Activated CD4-positive, alpha-beta T cell treated with anti-CD3 and anti-CD28 coated beads for 24 hours (primary cell): ENCODE results near the gene SPTB.

ENCODE experiments used
- DNase-seq, 2 donors: peaks; one replicate each; pipeline ENCODE4 v3.0.0-alpha.2; 2020; ENCODE audit warnings: low read depth in 2 of 2

SPTB gene

DNA sequence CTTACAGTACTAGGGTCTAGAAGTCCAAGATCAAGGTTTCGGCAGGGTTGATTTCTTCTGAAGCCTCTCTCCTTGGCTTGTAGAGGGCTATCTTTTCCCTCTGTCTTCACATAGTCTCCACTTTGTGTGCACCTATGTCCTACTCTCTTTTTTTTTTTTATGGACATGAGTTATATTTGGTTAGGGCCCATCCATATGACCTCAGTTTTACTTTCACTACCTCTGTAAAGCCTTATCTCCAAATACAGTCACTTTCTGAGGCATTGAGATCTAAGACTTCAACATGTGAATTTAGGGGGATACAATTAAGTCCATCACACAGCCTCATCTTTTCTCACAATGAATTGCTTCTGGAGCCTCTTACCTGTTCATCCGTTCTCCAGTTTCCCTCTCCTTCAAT, 5.9 kb upstream of the SPTB start:
- DNase-seq = no peak

DNA sequence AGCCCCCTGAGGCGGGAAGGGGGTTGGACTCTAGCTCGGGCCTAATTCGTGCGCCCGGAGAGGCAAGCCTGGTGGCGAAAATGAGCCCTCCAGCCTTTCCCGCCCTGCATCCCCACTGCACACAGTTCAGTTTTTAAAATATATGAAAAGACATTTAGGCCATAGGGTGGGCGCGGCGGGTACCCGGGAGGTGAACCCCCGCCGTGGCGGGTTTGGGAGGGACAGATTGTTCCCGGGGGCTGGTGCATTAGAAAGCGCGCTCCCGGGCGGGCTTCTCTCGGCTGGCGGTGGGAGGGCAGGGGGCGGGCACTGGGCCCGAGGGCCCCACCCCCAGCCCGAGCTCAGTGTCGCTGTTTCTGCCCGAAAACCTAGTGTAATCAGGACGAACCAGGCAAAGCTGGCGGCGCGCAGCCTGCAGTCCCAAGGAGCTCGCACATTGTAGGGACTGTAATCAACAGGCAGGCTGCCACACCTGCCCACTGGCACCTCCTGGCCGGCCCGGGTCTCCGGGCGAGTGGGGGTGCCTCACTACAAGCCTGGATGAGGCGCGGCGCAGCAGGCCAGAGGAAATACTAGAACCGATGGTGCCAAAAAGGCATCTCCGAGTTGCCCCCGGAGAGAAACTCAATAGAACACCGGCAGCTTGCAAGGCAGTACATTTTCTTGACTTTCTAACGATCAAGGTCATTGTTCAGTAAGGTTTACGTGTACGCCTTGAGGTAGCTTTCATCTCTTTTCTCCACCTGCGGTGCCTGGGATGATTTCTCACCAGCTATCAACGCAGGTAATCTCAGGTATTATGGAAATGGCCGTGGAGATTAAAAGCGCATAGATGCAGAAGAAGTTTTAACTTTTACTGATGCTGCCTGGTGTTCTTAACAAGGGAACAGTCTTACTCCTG, 764 bp upstream of the SPTB start:
- DNase-seq = peak; percentile 36 to 39

GRCh38 chr14:64878837-64879634, 671 bp downstream of the SPTB start:
- peak in 1 of 2 donors; percentile 1 for DNase-seq

DNA sequence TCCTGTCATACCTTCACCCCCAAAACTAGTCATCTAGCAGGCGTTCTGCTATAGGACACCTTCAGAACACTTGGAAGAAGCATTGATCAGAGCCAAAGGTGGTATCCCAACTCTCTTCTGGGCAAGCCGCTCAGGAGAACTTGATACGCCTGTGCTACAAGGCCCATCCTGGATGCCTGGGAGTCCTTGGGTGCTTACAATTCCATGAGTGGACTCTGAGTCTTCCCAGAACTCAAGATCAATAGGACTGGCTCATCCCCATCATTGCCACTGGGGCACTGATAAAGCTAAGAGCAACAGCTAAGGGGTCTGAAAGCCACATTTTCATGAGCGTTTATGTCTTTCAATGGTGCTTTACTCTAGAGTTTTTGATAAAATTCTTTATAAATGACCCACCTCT, 1.9 kb downstream of the SPTB start:
- DNase-seq = no peak

DNA sequence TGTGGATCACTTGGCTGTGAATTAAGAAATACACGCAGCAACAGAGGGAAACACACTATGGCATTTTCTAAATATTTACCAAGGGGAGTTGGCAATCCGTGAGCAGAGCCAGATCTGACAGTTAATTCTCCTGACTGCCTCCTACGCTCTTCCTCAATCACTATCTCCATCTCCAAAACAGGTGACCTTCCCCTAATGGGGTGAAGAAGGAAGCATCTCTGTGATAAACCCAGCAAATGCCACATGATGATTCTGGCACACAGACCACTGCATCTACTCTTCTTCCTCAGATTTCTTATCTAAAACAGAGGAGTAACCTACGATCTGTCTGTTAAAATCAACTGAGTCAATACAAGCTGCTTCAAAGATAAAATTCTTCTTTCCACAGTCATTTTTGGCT, 4.4 kb downstream of the SPTB start:
- no peak for DNase-seq

GRCh38 chr14:64873506-64874219, 6.0 kb downstream of the SPTB start:
- no peak for DNase-seq

- DNase-seq = no peak
Observed at GRCh38 chr14:64871344-64871743, 8.4 kb downstream of the SPTB start.

DNA sequence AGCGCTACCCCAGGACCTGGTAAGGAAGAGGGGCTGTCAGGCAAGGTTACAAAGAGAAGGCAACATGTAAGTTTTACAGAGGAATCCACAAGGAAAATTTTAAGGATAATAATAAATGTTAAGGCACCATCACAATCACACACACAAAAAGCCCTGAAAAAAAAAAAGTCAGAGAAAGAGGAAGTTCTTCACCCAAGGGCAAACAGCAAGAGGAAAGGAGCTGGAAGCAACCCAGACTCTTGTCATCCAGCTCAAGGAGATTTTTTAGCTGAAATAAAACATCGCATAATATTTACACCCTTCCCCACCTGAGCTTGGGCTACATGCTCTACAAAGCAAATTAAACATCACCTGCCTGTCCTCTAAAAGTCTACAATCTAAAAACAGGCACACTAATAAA, 9.5 kb downstream of the SPTB start:
- no peak for DNase-seq

- no peak for DNase-seq
Observed at GRCh38 chr14:64868841-64869240, 10.9 kb downstream of the SPTB start.

GRCh38 chr14:64868379-64868778, 11.3 kb downstream of the SPTB start:
- DNase-seq = no peak

GRCh38 chr14:64867182-64867581, 12.5 kb downstream of the SPTB start:
- no peak for DNase-seq

- no peak for DNase-seq
Observed at GRCh38 chr14:64865992-64866391, 13.7 kb downstream of the SPTB start.

GRCh38 chr14:64865109-64865508, 14.6 kb downstream of the SPTB start:
- DNase-seq = no peak

DNA sequence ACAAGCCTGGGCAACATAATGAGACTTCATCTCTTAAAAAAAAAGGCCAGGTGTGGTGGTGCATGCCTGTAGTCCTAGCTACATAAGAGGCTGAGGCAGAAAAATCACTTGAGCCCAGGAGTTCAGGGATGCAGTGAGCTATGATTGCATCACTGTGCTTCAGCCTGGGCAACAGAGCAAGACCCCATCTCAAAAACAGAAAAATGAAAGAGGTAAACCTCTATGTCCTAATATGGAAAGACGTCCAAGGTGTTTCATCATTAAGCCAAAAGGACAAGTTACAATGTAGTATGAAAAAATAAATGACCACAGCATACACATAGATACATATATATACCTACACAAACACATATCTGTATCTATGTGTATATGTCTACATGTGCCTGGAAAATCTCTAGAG, 15.4 kb downstream of the SPTB start:
- DNase-seq = no peak

- no peak for DNase-seq
Observed at GRCh38 chr14:64861916-64862315, 17.8 kb downstream of the SPTB start.

GRCh38 chr14:64860039-64860438, 19.7 kb downstream of the SPTB start:
- DNase-seq = no peak

DNA sequence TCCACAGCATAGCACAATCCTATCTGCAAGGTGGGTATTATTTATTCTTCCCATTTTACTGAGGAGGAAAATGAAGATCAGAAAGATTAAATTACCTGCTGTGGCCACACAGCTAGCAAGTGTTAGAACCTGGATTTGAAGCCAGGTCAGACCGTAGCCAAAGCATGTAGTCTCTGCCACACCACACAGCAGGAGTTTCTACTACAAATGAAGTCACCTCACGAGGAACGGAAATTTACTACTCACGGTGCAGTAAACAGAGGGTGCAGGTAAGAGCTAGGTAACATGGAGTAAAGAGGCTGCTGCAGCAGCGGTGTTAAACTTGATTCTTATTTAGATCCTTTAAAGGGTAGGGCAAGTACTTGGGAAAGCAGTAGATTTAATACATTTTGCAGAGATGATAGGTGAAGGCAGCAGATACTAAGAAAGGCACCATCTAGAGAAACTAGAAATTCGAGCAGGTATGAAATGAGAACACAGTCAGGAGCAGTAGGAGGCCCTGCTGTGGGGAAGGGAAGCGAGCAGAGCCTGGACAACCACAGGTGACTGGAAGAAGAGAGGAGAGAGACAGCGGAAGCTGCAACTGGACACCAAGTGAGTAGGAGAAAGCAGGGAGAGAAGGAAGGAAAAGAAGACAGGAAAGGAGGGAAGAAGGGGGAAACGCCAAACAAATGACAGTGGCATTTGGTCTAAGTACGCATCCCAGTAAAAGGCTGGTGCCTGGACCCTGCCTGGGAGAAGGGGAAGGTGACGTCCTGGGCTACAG, 21.5 kb downstream of the SPTB start:
- DNase-seq = no peak

- DNase-seq = no peak
Observed at GRCh38 chr14:64856529-64857445, 22.9 kb downstream of the SPTB start.

DNA sequence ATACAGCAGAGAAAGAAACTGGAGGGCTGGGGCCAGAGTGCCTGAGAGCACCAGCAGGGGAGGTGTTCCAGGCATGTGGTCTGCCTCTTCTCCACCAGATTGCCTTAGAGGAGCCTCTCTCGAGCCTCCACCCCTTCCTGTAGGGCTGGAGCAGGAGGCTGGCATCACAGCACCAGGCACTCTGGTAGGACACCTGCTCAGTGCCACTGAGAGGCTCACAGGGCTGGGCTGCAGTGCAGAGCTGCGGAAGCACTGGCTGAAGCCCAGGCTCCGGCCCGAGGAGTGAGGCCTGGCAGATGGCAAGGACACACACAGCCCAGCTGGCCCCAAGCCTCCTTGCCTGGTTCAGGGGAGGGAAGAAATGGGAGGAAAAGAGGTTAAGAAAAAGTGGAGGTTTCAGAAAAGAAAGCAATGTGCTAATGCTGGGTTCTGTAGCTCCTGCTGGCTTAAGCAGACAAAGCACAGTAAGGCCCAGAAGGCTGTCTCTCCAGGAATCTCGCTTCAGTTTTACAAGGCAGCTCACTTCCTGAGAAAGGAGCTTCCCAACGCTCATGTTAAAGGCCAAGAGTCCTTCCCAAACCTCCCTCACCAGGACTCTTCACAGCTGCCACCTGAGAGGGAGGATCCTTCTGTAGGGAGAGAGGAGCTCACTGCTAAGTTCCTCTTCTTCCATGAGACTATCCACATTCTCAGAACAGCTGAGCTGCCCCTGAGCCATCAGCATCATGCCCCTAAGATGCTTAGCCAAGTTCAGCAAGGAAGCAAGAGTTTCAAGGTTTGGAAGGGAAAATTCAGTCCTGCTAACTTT, 23.8 kb downstream of the SPTB start:
- DNase-seq = no peak
